H1 (cell line): ENCODE results near the gene STAC2. TPM values are rescaled to one million over a fixed set of nuclear protein-coding genes. Genes with fewer than 3 reads are reported as not detected.

Experiments
- CTCF ChIA-PET: fragments of 300-600 bp; sonication (Branson Sonifier 250); formaldehyde crosslinking; loops from one replicate; lab custom pipeline; 2021; ENCODE audit not compliant: partially characterized antibody; lab: Charles Lee
- POLR2A ChIA-PET: fragments of 300-600 bp; sonication (Branson Sonifier 250); formaldehyde crosslinking; loops from one replicate; lab custom pipeline; 2021; ENCODE audit warnings: inconsistent platforms; ENCODE audit not compliant: partially characterized antibody; lab: Charles Lee
- DNase-seq, 2 experiments: peaks; one replicate each; pipeline versions ENCODE4 v3.0.0 to v3.0.0-alpha.2; 2010 to 2022; ENCODE audit warnings: low spot score in 2 of 2, low read depth in 1 of 2, mixed read lengths in 1 of 2
- FAIRE-seq: peaks from 2 replicates; lab custom pipeline; 2011; peaks lifted over from hg19 to GRCh38; lab: Jason Lieb, UNC
- H2AFZ ChIP-seq: 2 replicates; pipeline ENCODE4 v1.8.1; 2012; ENCODE audit warnings: low read length, inconsistent platforms
- H2AK5ac ChIP-seq: 2 replicates; pipeline ENCODE4 v1.6.1; 2013; ENCODE audit warnings: low read depth, low read length
- H2BK120ac ChIP-seq: replicated peaks from 2 replicates; pipeline ENCODE3; 2013; ENCODE audit warnings: low read depth, low read length, inconsistent platforms
- H2BK12ac ChIP-seq: 2 replicates; pipeline ENCODE4 v1.6.1; 2013; ENCODE audit warnings: low read depth, low read length
- H2BK15ac ChIP-seq: 2 replicates; pipeline ENCODE4 v1.6.1; 2013; ENCODE audit warnings: low read length
- H2BK20ac ChIP-seq: 2 replicates; pipeline ENCODE4 v1.6.1; 2013; ENCODE audit warnings: low read length
- H2BK5ac ChIP-seq: 2 replicates; pipeline ENCODE4 v1.6.1; 2013; ENCODE audit warnings: low read depth, low read length
- H3K14ac ChIP-seq: 2 replicates; pipeline ENCODE4 v1.6.1; 2013; ENCODE audit warnings: inconsistent platforms; ENCODE audit not compliant: insufficient read length
- H3K18ac ChIP-seq: 2 replicates; pipeline ENCODE4 v1.6.1; 2013; ENCODE audit warnings: low read length; ENCODE audit errors: extremely low read depth
- H3K23ac ChIP-seq: 2 replicates; pipeline ENCODE4 v1.6.1; 2013; ENCODE audit warnings: inconsistent platforms; ENCODE audit not compliant: insufficient read length
- H3K23me2 ChIP-seq: 2 replicates; pipeline ENCODE4 v1.6.1; 2013; ENCODE audit warnings: low read depth, low read length
- H3K27ac ChIP-seq: 2 replicates; pipeline ENCODE4 v1.6.1; 2011; ENCODE audit warnings: low read depth, low read length, inconsistent platforms
- H3K27me3 ChIP-seq, 4 experiments: replicated peaks in 1 of 4; 1 replicate in 1 of 4; 2 replicates in 3 of 4; pipeline versions ENCODE4 v1.6.1 to v1.8.1; 2011 to 2013; ENCODE audit warnings: low read length in 3 of 4, mild to moderate bottlenecking in 3 of 4, inconsistent platforms in 2 of 4, mixed read lengths in 2 of 4, moderate library complexity in 1 of 4; ENCODE audit not compliant: control insufficient read depth in 3 of 4, insufficient read depth in 3 of 4; ENCODE audit errors: extremely low read depth in 1 of 4
- H3K36me3 ChIP-seq, 4 experiments: 2 replicates each; pipeline versions ENCODE4 v1.6.1 to v1.8.1; 2011 to 2013; ENCODE audit warnings: mild to moderate bottlenecking in 4 of 4, low read length in 3 of 4, moderate library complexity in 2 of 4, control low read depth in 1 of 4, inconsistent platforms in 1 of 4; ENCODE audit not compliant: insufficient read depth in 4 of 4, control insufficient read depth in 2 of 4
- H3K4ac ChIP-seq: replicated peaks from 2 replicates; pipeline ENCODE3; 2013; ENCODE audit warnings: low read length, low read depth, mixed read lengths, inconsistent platforms; ENCODE audit not compliant: insufficient read length
- H3K4me1 ChIP-seq, 4 experiments: replicated peaks in 1 of 4; 1 replicate in 1 of 4; 2 replicates in 3 of 4; pipeline versions ENCODE4 v1.6.1 to v1.8.1; 2011 to 2013; ENCODE audit warnings: low read length in 3 of 4, inconsistent platforms in 2 of 4, mixed read lengths in 1 of 4; ENCODE audit not compliant: insufficient read depth in 4 of 4, control insufficient read depth in 3 of 4
- H3K4me2 ChIP-seq, 2 experiments: 2 replicates each; pipeline versions ENCODE4 v1.6.1 to v1.8.1; 2011 to 2013; ENCODE audit warnings: low read depth in 2 of 2, low read length in 2 of 2, control low read depth in 1 of 2, inconsistent platforms in 1 of 2, mild to moderate bottlenecking in 1 of 2; ENCODE audit not compliant: insufficient read depth in 1 of 2
- H3K4me3 ChIP-seq, 4 experiments: fragments of 200-600, 300-600 bp in 1 of 4; sonication (generic), shearing (Covaris generic), sonication (Bioruptor Twin) in 1 of 4; 2 replicates each; pipeline versions ENCODE4 v1.5.1 to v1.8.1; 2011 to 2016; ENCODE audit warnings: low read length in 4 of 4, low read depth in 3 of 4, control low read depth in 2 of 4, inconsistent platforms in 2 of 4, mild to moderate bottlenecking in 2 of 4, mixed read lengths in 1 of 4, moderate library complexity in 1 of 4; ENCODE audit not compliant: insufficient read depth in 2 of 4; ENCODE audit errors: extremely low read depth in 1 of 4
- H3K56ac ChIP-seq: replicated peaks from 2 replicates; pipeline ENCODE3; 2013; ENCODE audit warnings: low read depth, mild to moderate bottlenecking, mixed read lengths, low read length, inconsistent platforms; ENCODE audit not compliant: insufficient read length
- H3K79me1 ChIP-seq: 2 replicates; pipeline ENCODE4 v1.6.1; 2013; ENCODE audit warnings: low read depth, low read length, control low read depth
- H3K79me2 ChIP-seq, 2 experiments: 2 replicates each; pipeline versions ENCODE4 v1.6.1 to v1.8.1; 2012 to 2013; ENCODE audit warnings: low read length in 2 of 2, mild to moderate bottlenecking in 2 of 2, inconsistent platforms in 1 of 2; ENCODE audit not compliant: insufficient read depth in 2 of 2, control insufficient read depth in 1 of 2
- H3K9ac ChIP-seq, 4 experiments: replicated peaks in 1 of 4; 1 replicate in 1 of 4; 2 replicates in 3 of 4; pipeline versions ENCODE4 v1.6.1 to v1.8.1; 2011 to 2013; ENCODE audit warnings: low read depth in 3 of 4, low read length in 3 of 4, control low read depth in 2 of 4, mild to moderate bottlenecking in 2 of 4, moderate library complexity in 2 of 4, inconsistent platforms in 1 of 4; ENCODE audit errors: extremely low read depth in 1 of 4
- H3K9me3 ChIP-seq, 2 experiments: 2 replicates each; pipeline versions ENCODE4 v1.6.1 to v1.8.1; 2012 to 2013; ENCODE audit warnings: mild to moderate bottlenecking in 2 of 2, moderate library complexity in 2 of 2, control low read depth in 1 of 2, inconsistent platforms in 1 of 2, low read depth in 1 of 2, low read length in 1 of 2, mixed read lengths in 1 of 2; ENCODE audit not compliant: insufficient read depth in 2 of 2
- H4K20me1 ChIP-seq, 2 experiments: replicated peaks in 1 of 2; 2 replicates each; pipeline versions ENCODE3 to v1.8.1; 2011 to 2013; ENCODE audit warnings: inconsistent platforms in 2 of 2, low read length in 2 of 2, mild to moderate bottlenecking in 1 of 2; ENCODE audit not compliant: insufficient read depth in 2 of 2, control insufficient read depth in 1 of 2
- H4K5ac ChIP-seq: 2 replicates; pipeline ENCODE4 v1.6.1; 2013; ENCODE audit warnings: low read length, low read depth, mixed read lengths, inconsistent platforms; ENCODE audit not compliant: insufficient read length
- H4K8ac ChIP-seq: 2 replicates; pipeline ENCODE4 v1.8.0; 2013; ENCODE audit warnings: mild to moderate bottlenecking, moderate library complexity, low read length, inconsistent platforms; ENCODE audit not compliant: insufficient read depth; ENCODE audit errors: extremely low read depth
- H4K91ac ChIP-seq: replicated peaks from 2 replicates; pipeline ENCODE3; 2013; ENCODE audit warnings: low read length, mixed read lengths, inconsistent platforms; ENCODE audit not compliant: insufficient read length
- ASH2L ChIP-seq: fragments of 200-600, 300-600 bp; sonication (generic); IDR thresholded peaks from one replicate; pipeline ENCODE4 v1.7.1; 2017; ENCODE audit warnings: low read length
- CBX5 ChIP-seq: fragments of 300-800, 300-1000 bp; sonication (generic); IDR thresholded peaks from 2 replicates; pipeline ENCODE4 v1.7.1; 2016; ENCODE audit warnings: antibody characterized with exemption, low read length, low read depth
- CHD1 ChIP-seq: IDR thresholded peaks from 2 replicates; pipeline ENCODE4 v1.6.1; 2012; ENCODE audit warnings: low read depth, low read length, improper control_type of control experiment
- EZH2 ChIP-seq: fragments of 200-600 bp; sonication (generic); IDR thresholded peaks from 2 replicates; pipeline ENCODE4 v1.7.1; 2012; ENCODE audit warnings: low read depth, mild to moderate bottlenecking, moderate library complexity, low read length, inconsistent platforms; ENCODE audit not compliant: severe bottlenecking
- KDM4A ChIP-seq: IDR thresholded peaks from one replicate; pipeline ENCODE4 v1.7.1; 2012; ENCODE audit warnings: low read depth, mild to moderate bottlenecking, moderate library complexity, low read length, inconsistent platforms; ENCODE audit not compliant: severe bottlenecking
- NANOG ChIP-seq: IDR thresholded peaks from 2 replicates; pipeline ENCODE4 v1.6.1; 2011; ENCODE audit warnings: low read length, low read depth, mild to moderate bottlenecking, inconsistent platforms; ENCODE audit not compliant: insufficient read depth, poor library complexity, severe bottlenecking
- PHF8 ChIP-seq: fragments of 200-600 bp; sonication (generic); conservative IDR thresholded peaks from 2 replicates; pipeline ENCODE4 v1.7.1; 2012; ENCODE audit warnings: low read depth, mild to moderate bottlenecking, inconsistent platforms, low read length, moderate library complexity
- RNF2 ChIP-seq: fragments of 200-900, 300-1000 bp; sonication (generic); IDR thresholded peaks from 2 replicates; pipeline ENCODE4 v1.7.1; 2016; ENCODE audit warnings: borderline replicate concordance, low read depth, mild to moderate bottlenecking, antibody characterized with exemption, low read length; ENCODE audit not compliant: poor library complexity, severe bottlenecking; ENCODE audit errors: missing control alignments
- SRF ChIP-seq: IDR thresholded peaks from 2 replicates; pipeline ENCODE4 v1.6.1; 2011; ENCODE audit warnings: mild to moderate bottlenecking, low read depth, low read length, moderate library complexity
- TAF1 ChIP-seq: IDR thresholded peaks from 2 replicates; pipeline ENCODE4 v1.6.1; 2011; ENCODE audit warnings: mild to moderate bottlenecking, low read depth, low read length
- TBP ChIP-seq: IDR thresholded peaks from 2 replicates; pipeline ENCODE4 v1.6.1; 2011; ENCODE audit warnings: low read depth, low read length, improper control_type of control experiment
- TEAD4 ChIP-seq: IDR thresholded peaks from 2 replicates; pipeline ENCODE4 v1.6.1; 2012; ENCODE audit warnings: low read depth, low read length, inconsistent platforms, mixed read lengths
- WGBS, 2 experiments: shearing (Covaris generic) in 1 of 2; methylation state at CpG; one replicate each; pipeline versions ENCODE4 v1.1.6 to v1.1.7; 2013 to 2015; ENCODE audit warnings: low lambda C conversion rate in 2 of 2, mixed read lengths in 2 of 2, inconsistent platforms in 1 of 2, low coverage in 1 of 2, missing lambda C conversion rate in 1 of 2; ENCODE audit not compliant: insufficient replicate concordance in 2 of 2, insufficient coverage in 1 of 2, insufficient read length in 1 of 2; ENCODE audit errors: extremely low coverage in 1 of 2, missing lambda C conversion rate in 1 of 2; 5-methylcytosine and 5-hydroxymethylcytosine counted together
- polyA plus RNA-seq, 7 experiments: library from polyadenylated mRNA; depleted of rRNA in 3 of 7; stranded (reverse) in 5 of 7; unstranded in 2 of 7; fragments of >200 nt in 5 of 7; fragments of 200-250 nt in 2 of 7; gene quantifications; 1 replicate in 5 of 7; 2 replicates in 1 of 7; 4 replicates in 1 of 7; pipeline versions ENCODE4 v1.2.1 to v1.2.3, GENCODE V29; 2011 to 2013; ENCODE audit warnings: missing spikeins in 2 of 7, mixed read lengths in 2 of 7
- total RNA-seq: library from RNA; stranded (reverse); fragmentation: NEBNext Ultra II Directional; extraction: Animal tissue kit (Norgen Biotek cat#: 25700); gene quantifications from 2 replicates; pipeline ENCODE4 v1.2.1, GENCODE V29; 2021

Gene STAC2
- total and polyA plus RNA-seq, 2 of the 8 experiments (the other 6 are each of a cell fraction or from before 2014, with no cell fraction given) = 1.5 to 6.0 TPM

- CTCF ChIA-PET = interaction anchor here (24.1 kb wide), 1 partner anchor 15 kb away, joined by 982 read pairs; no protein-coding TSS in a partner anchor
- TF ChIP-seq KDM4A (peak; percentile 26), RNF2 (no peak), TEAD4 (no peak), TBP (no peak), SRF (no peak), NANOG (no peak), ASH2L (peak; percentile 54), EZH2 (peak; percentile 93), CBX5 (no peak), CHD1 (no peak), TAF1 (no peak), PHF8 (no peak)
These were observed 902 bp downstream of the STAC2 start for GRCh38 chr17:39224778-39225307.

More at GRCh38 chr17:39224778-39225307, 902 bp downstream of the STAC2 start:
- Histone ChIP-seq H3K27me3 (peaks cover 13 to 30% (median 26%) of the 10 kb centered on the region in 4 experiments; a peak in 6 of 7 replicates), H2BK15ac (no peak overlapping the region), H2BK20ac (no peak overlapping the region), H4K91ac (no peak overlapping the region), H3K36me3 (no peaks in the 10 kb centered on the region; a peak in 1 of 8 replicates), H3K79me2 (no peaks in the 10 kb centered on the region), H2AK5ac (no peak overlapping the region), H4K20me1 (no peaks in the 10 kb centered on the region), H3K14ac (no peak overlapping the region), H2BK12ac (0 out of 2 replicates have a peak overlapping the region, but pooled peaks have one; percentile 17), H3K27ac (no peak overlapping the region), H3K56ac (no peak overlapping the region), H3K23me2 (peaks cover 8% of the 10 kb centered on the region; the same call in 1 of the 2 replicates), H3K9ac (peak overlapping the region in 1 of 4 experiments; percentile 52; a peak in 1 of 7 replicates), H3K23ac (no peak overlapping the region), H3K4me3 (peak overlapping the region; percentile 31 to 73 (median 62)), H4K8ac (peak overlapping the region; percentile 35), H3K9me3 (no peaks in the 10 kb centered on the region), H2AFZ (no peak overlapping the region), H4K5ac (no peak overlapping the region), H3K4me1 (peaks cover 0 to 16% (median 7%) of the 10 kb centered on the region in 4 experiments; a peak in 5 of 7 replicates), H2BK5ac (no peak overlapping the region), H3K18ac (peak overlapping the region; percentile 48; the same call in 1 of the 2 replicates), H2BK120ac (no peak overlapping the region), H3K79me1 (no peaks in the 10 kb centered on the region), H3K4ac (no peak overlapping the region), H3K4me2 (peak overlapping the region; percentile 72 to 94)
- POLR2A ChIA-PET = interaction anchor here (1.5 to 2.1 kb wide), 2 partner anchors 11 to 12 kb away, joined by 3 to 13 read pairs; no protein-coding TSS in a partner anchor
- no peak for FAIRE-seq
- DNase-seq = no peak
- 4% methylated on average over 65 of the region's 68 CpGs; no CpG with 5 or more reads in 1 of the 2 experiments for WGBS, 2 experiments
